HUES64 (cell line): ENCODE measurements around the gene OR8A1.

Source experiments
- H3K27ac ChIP-seq: 2 replicates; pipeline ENCODE4 v1.7.0; 2013; ENCODE audit warnings: low read depth, low read length, inconsistent platforms
- H3K27me3 ChIP-seq: 2 replicates; pipeline ENCODE4 v1.6.1; 2013; ENCODE audit warnings: mild to moderate bottlenecking, low read length; ENCODE audit not compliant: insufficient read depth
- H3K36me3 ChIP-seq: 2 replicates; pipeline ENCODE4 v1.6.1; 2013; ENCODE audit warnings: mild to moderate bottlenecking, low read length; ENCODE audit not compliant: insufficient read depth
- H3K4me1 ChIP-seq: 2 replicates; pipeline ENCODE4 v1.6.1; 2013; ENCODE audit warnings: mild to moderate bottlenecking, low read length, moderate library complexity; ENCODE audit not compliant: insufficient read depth
- H3K4me3 ChIP-seq: 2 replicates; pipeline ENCODE4 v1.5.1; 2013; ENCODE audit warnings: mild to moderate bottlenecking, low read length, moderate library complexity
- H3K9ac ChIP-seq: 2 replicates; pipeline ENCODE4 v1.6.1; 2013; ENCODE audit warnings: mild to moderate bottlenecking, low read depth, low read length
- H3K9me3 ChIP-seq: 2 replicates; pipeline ENCODE4 v1.6.1; 2013; ENCODE audit warnings: low read depth, low read length; ENCODE audit not compliant: insufficient read depth
- WGBS: fragments of 150-250, 120-280 bp; methylation state at CpG from one replicate; pipeline ENCODE4 v1.1.7; 2013; ENCODE audit warnings: missing lambda C conversion rate; 5-methylcytosine and 5-hydroxymethylcytosine counted together

Gene OR8A1

DNA sequence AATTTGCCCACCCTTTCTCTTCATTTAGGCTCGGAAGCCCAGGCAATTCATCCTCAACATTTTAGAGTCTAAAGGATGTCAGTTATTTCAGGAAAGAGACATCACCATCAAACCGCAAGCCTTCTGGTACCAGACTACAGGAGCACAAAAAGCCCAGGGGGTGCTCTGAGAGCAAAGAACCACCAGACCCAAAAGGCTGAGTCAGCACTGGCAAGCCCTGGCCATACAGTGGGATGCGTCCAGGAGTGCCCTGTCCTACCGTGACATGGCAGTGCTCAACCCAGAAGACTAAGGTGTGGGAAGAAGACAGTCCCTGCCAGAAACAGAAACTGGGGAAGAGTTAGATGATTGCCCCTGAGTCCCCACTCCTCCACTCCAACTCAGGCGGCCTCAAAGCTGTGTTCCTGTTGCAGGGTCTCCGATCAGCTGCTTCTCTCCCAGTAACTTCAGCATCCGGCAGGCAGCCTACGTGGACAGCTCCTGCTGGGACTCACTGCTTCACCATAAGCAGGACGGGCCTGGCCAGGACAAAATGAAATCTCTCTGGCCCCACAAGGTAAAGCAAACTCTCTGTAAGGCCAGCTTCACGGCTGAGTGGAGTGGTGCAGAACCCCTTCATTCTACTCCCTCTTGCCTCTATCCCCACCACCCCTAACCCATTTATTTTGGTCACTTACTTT is 42.9 kb downstream of the OR8A1 start:
- WGBS, result 83% methylated on average over 10 of the region's 10 CpGs
- no peaks in the 10 kb centered on the region for H3K4me1 ChIP-seq
- no peak overlapping the region for H3K9ac ChIP-seq
- no peak overlapping the region for H3K27ac ChIP-seq
- no peaks in the 10 kb centered on the region for H3K9me3 ChIP-seq
- H3K27me3 ChIP-seq, result no peaks in the 10 kb centered on the region
- no peak overlapping the region for H3K4me3 ChIP-seq
- no peaks in the 10 kb centered on the region for H3K36me3 ChIP-seq

GRCh38 chr11:124618863-124619262 is 49.1 kb downstream of the OR8A1 start:
- Histone ChIP-seq H3K4me1 (peaks cover 4% of the 10 kb centered on the region; the same call in 1 of the 2 replicates), H3K27ac (no peak overlapping the region), H3K36me3 (no peaks in the 10 kb centered on the region), H3K9ac (no peak overlapping the region), H3K9me3 (no peaks in the 10 kb centered on the region), H3K27me3 (peaks cover 21% of the 10 kb centered on the region), H3K4me3 (no peak overlapping the region)
- 91% methylated on average over 5 of the region's 5 CpGs for WGBS
